ENCODE data around the gene CDH22. TPM values are rescaled to one million over a fixed set of nuclear protein-coding genes. Genes with fewer than 3 reads are reported as not detected.

CDH22 gene
- total and polyA plus RNA-seq, 4 experiments from 2014 or later: not detected

GRCh38 chr20:46275091-46275490, 33.2 kb downstream of the CDH22 start:
- Histone ChIP-seq H3K9me3 (ENCODE audit: control insufficient read depth in 1 of 2, low read length in 2 of 2) (peaks cover 0 to 10% of the 10 kb centered on the region in 2 donors), H3K36me3 (ENCODE audit: insufficient read depth, low read length) (no peaks in the 10 kb centered on the region), H3K4me3 (ENCODE audit: low read length in 2 of 2) (no peak overlapping the region), H3K4me1 (ENCODE audit: insufficient read depth, low read length) (no peaks in the 10 kb centered on the region), H3K27me3 (ENCODE audit: insufficient read depth, low read length) (peaks cover 8% of the 10 kb centered on the region), H3K27ac (ENCODE audit: low read depth, low read length) (no peak overlapping the region)
- Mint-ChIP-seq H3K36me3 (peaks cover 0 to 4% of the 10 kb centered on the region in 2 donors), H3K4me3 (no peak overlapping the region), H3K9me3 (peaks cover 0 to 37% (median 14%) of the 10 kb centered on the region in 8 donors), H3K27ac (no peak overlapping the region), H3K4me1 (no peaks in the 10 kb centered on the region), H3K27me3 (peaks cover 39 to 60% of the 10 kb centered on the region in 2 donors)
- ChIA-PET CTCF (ENCODE audit: partially characterized antibody) (no interaction called here), POLR2A (ENCODE audit: partially characterized antibody) (no interaction called here)
- intact Hi-C loops (cut with micrococcal nuclease): no loop called here
- DNase-seq: no peak

- Histone ChIP-seq H3K9me3 (ENCODE audit: control insufficient read depth in 1 of 2, low read length in 2 of 2) (peaks cover 0 to 10% of the 10 kb centered on the region in 2 donors), H3K27ac (ENCODE audit: low read depth, low read length) (no peak overlapping the region), H3K4me3 (ENCODE audit: low read length in 2 of 2) (no peak overlapping the region), H3K4me1 (ENCODE audit: insufficient read depth, low read length) (no peaks in the 10 kb centered on the region), H3K27me3 (ENCODE audit: insufficient read depth, low read length) (peaks cover 9% of the 10 kb centered on the region), H3K36me3 (ENCODE audit: insufficient read depth, low read length) (no peaks in the 10 kb centered on the region)
- no peak for DNase-seq
- ChIA-PET CTCF (ENCODE audit: partially characterized antibody) (no interaction called here), POLR2A (ENCODE audit: partially characterized antibody) (no interaction called here)
- Mint-ChIP-seq H3K4me3 (no peak overlapping the region), H3K4me1 (no peaks in the 10 kb centered on the region), H3K36me3 (peaks cover 0 to 4% of the 10 kb centered on the region in 2 donors), H3K9me3 (peaks cover 0 to 37% (median 14%) of the 10 kb centered on the region in 8 donors), H3K27ac (no peak overlapping the region), H3K27me3 (peaks cover 40 to 63% of the 10 kb centered on the region in 2 donors)
- intact Hi-C loops (cut with micrococcal nuclease): no loop called here
Measured at GRCh38 chr20:46273717-46274116, 34.6 kb downstream of the CDH22 start.

- Histone ChIP-seq H3K4me1 (ENCODE audit: insufficient read depth, low read length) (no peaks in the 10 kb centered on the region), H3K9me3 (ENCODE audit: control insufficient read depth in 1 of 2, low read length in 2 of 2) (peaks cover 0 to 10% of the 10 kb centered on the region in 2 donors), H3K36me3 (ENCODE audit: insufficient read depth, low read length) (no peaks in the 10 kb centered on the region), H3K4me3 (ENCODE audit: low read length in 2 of 2) (no peak overlapping the region), H3K27ac (ENCODE audit: low read depth, low read length) (no peak overlapping the region), H3K27me3 (ENCODE audit: insufficient read depth, low read length) (peaks cover 9% of the 10 kb centered on the region)
- no peak overlapping the region for H3K27ac Mint-ChIP-seq
- peaks cover 0 to 37% (median 14%) of the 10 kb centered on the region in 8 donors for H3K9me3 Mint-ChIP-seq
- peaks cover 40 to 60% of the 10 kb centered on the region in 2 donors for H3K27me3 Mint-ChIP-seq
- no peak for DNase-seq
- intact Hi-C loops (cut with micrococcal nuclease): no loop called here
- no peaks in the 10 kb centered on the region for H3K4me1 Mint-ChIP-seq
- CTCF ChIA-PET (ENCODE audit: partially characterized antibody): no interaction called here
- H3K4me3 Mint-ChIP-seq: no peak overlapping the region
- POLR2A ChIA-PET (ENCODE audit: partially characterized antibody): no interaction called here
- peaks cover 0 to 4% of the 10 kb centered on the region in 2 donors for H3K36me3 Mint-ChIP-seq
Measured at GRCh38 chr20:46272389-46273047, 35.8 kb downstream of the CDH22 start.

GRCh38 chr20:46270977-46271744, 37.1 kb downstream of the CDH22 start:
- POLR2A ChIA-PET (ENCODE audit: partially characterized antibody): no interaction called here
- no peak overlapping the region for H3K27ac Mint-ChIP-seq

GRCh38 chr20:46269372-46269771, 38.9 kb downstream of the CDH22 start:
- Histone ChIP-seq H3K27me3 (ENCODE audit: insufficient read depth, low read length) (peaks cover 5% of the 10 kb centered on the region), H3K4me1 (ENCODE audit: insufficient read depth, low read length) (no peaks in the 10 kb centered on the region), H3K4me3 (ENCODE audit: low read length in 2 of 2) (no peak overlapping the region), H3K36me3 (ENCODE audit: insufficient read depth, low read length) (no peaks in the 10 kb centered on the region), H3K9me3 (ENCODE audit: control insufficient read depth in 1 of 2, low read length in 2 of 2) (peaks cover 0 to 10% of the 10 kb centered on the region in 2 donors), H3K27ac (ENCODE audit: low read depth, low read length) (no peak overlapping the region)
- no peak overlapping the region for H3K27ac Mint-ChIP-seq
- ChIA-PET CTCF (ENCODE audit: partially characterized antibody) (no interaction called here), POLR2A (ENCODE audit: partially characterized antibody) (no interaction called here)
- peaks cover 0 to 28% (median 13%) of the 10 kb centered on the region in 8 donors for H3K9me3 Mint-ChIP-seq
- no peaks in the 10 kb centered on the region for H3K4me1 Mint-ChIP-seq
- intact Hi-C loops (cut with micrococcal nuclease): no loop called here
- H3K36me3 Mint-ChIP-seq: no peaks in the 10 kb centered on the region
- H3K27me3 Mint-ChIP-seq: peaks cover 37 to 43% of the 10 kb centered on the region in 2 donors
- no peak overlapping the region for H3K4me3 Mint-ChIP-seq
- DNase-seq: no peak

More at GRCh38 chr20:46270977-46271744, 37.1 kb downstream of the CDH22 start:
- DNase-seq: no peak
- H3K4me1 ChIP-seq (ENCODE audit: insufficient read depth, low read length): no peaks in the 10 kb centered on the region
- no peak overlapping the region for H3K4me3 Mint-ChIP-seq
- CTCF ChIA-PET (ENCODE audit: partially characterized antibody): no interaction called here
- peaks cover 5% of the 10 kb centered on the region for H3K27me3 ChIP-seq (ENCODE audit: insufficient read depth, low read length)
- no peak overlapping the region for H3K4me3 ChIP-seq (ENCODE audit: low read length in 2 of 2)
- no peaks in the 10 kb centered on the region for H3K36me3 ChIP-seq (ENCODE audit: insufficient read depth, low read length)
- intact Hi-C loops (cut with micrococcal nuclease): no loop called here
- H3K4me1 Mint-ChIP-seq: no peaks in the 10 kb centered on the region
- H3K9me3 Mint-ChIP-seq: peaks cover 0 to 37% (median 14%) of the 10 kb centered on the region in 8 donors
- no peak overlapping the region for H3K27ac ChIP-seq (ENCODE audit: low read depth, low read length)
- peaks cover 0 to 4% of the 10 kb centered on the region in 2 donors for H3K36me3 Mint-ChIP-seq
- peaks cover 0 to 10% of the 10 kb centered on the region in 2 donors for H3K9me3 ChIP-seq (ENCODE audit: control insufficient read depth in 1 of 2, low read length in 2 of 2)
- peaks cover 41 to 55% of the 10 kb centered on the region in 2 donors for H3K27me3 Mint-ChIP-seq

GRCh38 chr20:46268662-46269061, 39.6 kb downstream of the CDH22 start:
- peaks cover 39 to 44% of the 10 kb centered on the region in 2 donors for H3K27me3 Mint-ChIP-seq
- Histone ChIP-seq H3K4me3 (ENCODE audit: low read length in 2 of 2) (no peak overlapping the region), H3K27ac (ENCODE audit: low read depth, low read length) (no peak overlapping the region), H3K27me3 (ENCODE audit: insufficient read depth, low read length) (peaks cover 5% of the 10 kb centered on the region), H3K4me1 (ENCODE audit: insufficient read depth, low read length) (no peaks in the 10 kb centered on the region), H3K9me3 (ENCODE audit: control insufficient read depth in 1 of 2, low read length in 2 of 2) (peaks cover 0 to 10% of the 10 kb centered on the region in 2 donors), H3K36me3 (ENCODE audit: insufficient read depth, low read length) (no peaks in the 10 kb centered on the region)
- no peaks in the 10 kb centered on the region for H3K4me1 Mint-ChIP-seq
- H3K27ac Mint-ChIP-seq: no peak overlapping the region
- ChIA-PET CTCF (ENCODE audit: partially characterized antibody) (no interaction called here), POLR2A (ENCODE audit: partially characterized antibody) (no interaction called here)
- no peak for DNase-seq
- no peaks in the 10 kb centered on the region for H3K36me3 Mint-ChIP-seq
- H3K4me3 Mint-ChIP-seq: no peak overlapping the region
- intact Hi-C loops (cut with micrococcal nuclease): no loop called here
- peaks cover 0 to 25% (median 12%) of the 10 kb centered on the region in 8 donors for H3K9me3 Mint-ChIP-seq

GRCh38 chr20:46268131-46268614, 40.1 kb downstream of the CDH22 start:
- Mint-ChIP-seq H3K36me3 (no peaks in the 10 kb centered on the region), H3K27me3 (peaks cover 41 to 43% of the 10 kb centered on the region in 2 donors), H3K9me3 (peaks cover 0 to 20% (median 9%) of the 10 kb centered on the region in 8 donors), H3K27ac (no peak overlapping the region), H3K4me1 (no peaks in the 10 kb centered on the region), H3K4me3 (no peak overlapping the region)
- Histone ChIP-seq H3K9me3 (ENCODE audit: control insufficient read depth in 1 of 2, low read length in 2 of 2) (peaks cover 0 to 7% of the 10 kb centered on the region in 2 donors), H3K27me3 (ENCODE audit: insufficient read depth, low read length) (peaks cover 8% of the 10 kb centered on the region), H3K27ac (ENCODE audit: low read depth, low read length) (no peak overlapping the region), H3K4me3 (ENCODE audit: low read length in 2 of 2) (no peak overlapping the region), H3K36me3 (ENCODE audit: insufficient read depth, low read length) (no peaks in the 10 kb centered on the region), H3K4me1 (ENCODE audit: insufficient read depth, low read length) (no peaks in the 10 kb centered on the region)
- ChIA-PET CTCF (ENCODE audit: partially characterized antibody) (no interaction called here), POLR2A (ENCODE audit: partially characterized antibody) (no interaction called here)
- no peak for DNase-seq
- intact Hi-C loops (cut with micrococcal nuclease): no loop called here
